ENCODE measurements around the gene ABHD12B.

- TF ChIP-seq POLR2AphosphoS5 (IDR thresholded peaks at IDR 0.05; ENCODE audit: low read depth, low read length) (no peak), POLR2A (IDR thresholded peaks at IDR 0.05; ENCODE audit: low read depth, low read length) (no peak), TAF1 (IDR thresholded peaks at IDR 0.05; ENCODE audit: low read depth, low read length) (no peak), SPI1 (IDR thresholded peaks at IDR 0.05; ENCODE audit: low read depth, low read length) (no peak), POU2F2 (IDR thresholded peaks at IDR 0.05; ENCODE audit: low read depth, low read length) (no peak)
These were observed 25.5 kb upstream of the ABHD12B start for GRCh38 chr14:50846226-50846880.

All from GM12891 (cell line).